Vagina (tissue), 2 donors: ENCODE measurements around the gene PSEN2. TPM values are rescaled to one million over a fixed set of nuclear protein-coding genes. Genes with fewer than 3 reads are reported as not detected.
A peak's percentile ranks its signal among the peaks of the same experiment; 100 is the strongest.

ENCODE experiments used
- DNase-seq, 2 donors: peaks; one replicate each; pipeline ENCODE4 v3.0.0-alpha.2; 2017; ENCODE audit errors: extremely low spot score in 2 of 2
- H3K27ac ChIP-seq: fragments of 200-600 bp; sonication (generic); one replicate; pipeline ENCODE4 v1.5.1; 2019
- H3K27me3 ChIP-seq: fragments of 200-600 bp; sonication (generic); one replicate; pipeline ENCODE4 v1.5.1; 2019
- H3K36me3 ChIP-seq, 2 donors: fragments of 200-600 bp; sonication (generic); one replicate each; pipeline ENCODE4 v1.5.1; 2017 to 2019
- H3K4me1 ChIP-seq: fragments of 200-600 bp; sonication (generic); one replicate; pipeline ENCODE4 v1.5.1; 2019
- H3K4me3 ChIP-seq, 2 donors: fragments of 200-600 bp; sonication (generic); 1 replicate in 1 of 2; 2 replicates in 1 of 2; pipeline ENCODE4 v1.5.1; 2016 to 2019
- H3K9me3 ChIP-seq: fragments of 200-600 bp; sonication (generic); one replicate; pipeline ENCODE4 v1.5.1; 2019
- POLR2A ChIP-seq, 2 donors: fragments of 450-650 bp; IDR thresholded peaks; one replicate each; pipeline ENCODE4 v1.6.1; 2017; ENCODE audit warnings: antibody characterized with exemption in 2 of 2, mild to moderate bottlenecking in 2 of 2, moderate library complexity in 2 of 2
- POLR2AphosphoS5 ChIP-seq, 2 donors: sonication (generic); formaldehyde crosslinking; IDR thresholded peaks; one replicate each; pipeline ENCODE4 v1.9.0; 2017; ENCODE audit warnings: antibody characterized with exemption in 2 of 2, mild to moderate bottlenecking in 2 of 2, low read depth in 1 of 2; ENCODE audit not compliant: insufficient read depth in 1 of 2
- intact Hi-C: fragments of 100-400 bp; cut with DNase I; formaldehyde crosslinking; loops from one replicate; pipeline ENCODE4 v1.15.1; 2023
- total RNA-seq: library from RNA; depleted of rRNA; stranded (reverse); fragments of >200 nt; gene quantifications from one replicate; pipeline ENCODE4 v1.2.3, GENCODE V29; 2016
- TF ChIP-seq, protein P1 (sequence below), 3 experiments: fragments of 450-650 bp in 2 of 3; fragments of 200-600 bp in 1 of 3; sonication (generic) in 1 of 3; IDR thresholded peaks; one replicate each; pipeline ENCODE4 v1.5.1; 2017 to 2019; ENCODE audit warnings: antibody characterized with exemption in 3 of 3, mild to moderate bottlenecking in 2 of 3, moderate library complexity in 2 of 3

PSEN2 gene
- total RNA-seq, 1 donor from 2014 or later: 22.1 TPM

DNA sequence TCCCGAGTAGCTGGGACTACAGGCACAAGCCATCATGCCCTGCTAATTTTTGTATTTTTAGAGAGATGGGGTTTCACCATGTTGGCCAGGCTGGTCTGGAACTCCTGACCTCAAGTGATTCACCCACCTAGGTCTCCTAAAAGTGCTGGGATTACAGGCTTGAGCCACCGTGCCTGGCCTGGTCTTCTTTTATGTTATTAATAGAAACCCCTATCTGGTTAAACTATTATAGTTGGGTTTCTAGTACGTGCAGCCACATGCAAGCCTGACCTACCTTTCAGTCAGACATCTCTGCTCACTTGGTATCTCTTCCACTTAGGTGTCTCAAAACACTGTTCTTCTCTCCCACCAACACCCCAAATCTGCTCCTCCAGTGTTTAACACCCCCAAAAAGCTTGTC lies 34.4 kb downstream of the PSEN2 start:
- H3K27ac ChIP-seq: no peak overlapping the region
- no peaks in the 10 kb centered on the region for H3K9me3 ChIP-seq
- no peak for TF ChIP-seq POLR2A (IDR thresholded peaks at IDR 0.05)
- TF ChIP-seq, protein P1, sequence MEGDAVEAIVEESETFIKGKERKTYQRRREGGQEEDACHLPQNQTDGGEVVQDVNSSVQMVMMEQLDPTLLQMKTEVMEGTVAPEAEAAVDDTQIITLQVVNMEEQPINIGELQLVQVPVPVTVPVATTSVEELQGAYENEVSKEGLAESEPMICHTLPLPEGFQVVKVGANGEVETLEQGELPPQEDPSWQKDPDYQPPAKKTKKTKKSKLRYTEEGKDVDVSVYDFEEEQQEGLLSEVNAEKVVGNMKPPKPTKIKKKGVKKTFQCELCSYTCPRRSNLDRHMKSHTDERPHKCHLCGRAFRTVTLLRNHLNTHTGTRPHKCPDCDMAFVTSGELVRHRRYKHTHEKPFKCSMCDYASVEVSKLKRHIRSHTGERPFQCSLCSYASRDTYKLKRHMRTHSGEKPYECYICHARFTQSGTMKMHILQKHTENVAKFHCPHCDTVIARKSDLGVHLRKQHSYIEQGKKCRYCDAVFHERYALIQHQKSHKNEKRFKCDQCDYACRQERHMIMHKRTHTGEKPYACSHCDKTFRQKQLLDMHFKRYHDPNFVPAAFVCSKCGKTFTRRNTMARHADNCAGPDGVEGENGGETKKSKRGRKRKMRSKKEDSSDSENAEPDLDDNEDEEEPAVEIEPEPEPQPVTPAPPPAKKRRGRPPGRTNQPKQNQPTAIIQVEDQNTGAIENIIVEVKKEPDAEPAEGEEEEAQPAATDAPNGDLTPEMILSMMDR (IDR thresholded peaks at IDR 0.05): no peak
- no peak for TF ChIP-seq POLR2AphosphoS5 (IDR thresholded peaks at IDR 0.05; ENCODE audit: insufficient read depth in 1 of 2, low read depth in 1 of 2)
- intact Hi-C loops: no loop called here
- H3K4me1 ChIP-seq: peaks cover 7% of the 10 kb centered on the region
- no peak for DNase-seq
- peaks cover 0 to 4% of the 10 kb centered on the region in 2 donors for H3K36me3 ChIP-seq
- H3K27me3 ChIP-seq: no peaks in the 10 kb centered on the region
- H3K4me3 ChIP-seq: no peak overlapping the region

DNA sequence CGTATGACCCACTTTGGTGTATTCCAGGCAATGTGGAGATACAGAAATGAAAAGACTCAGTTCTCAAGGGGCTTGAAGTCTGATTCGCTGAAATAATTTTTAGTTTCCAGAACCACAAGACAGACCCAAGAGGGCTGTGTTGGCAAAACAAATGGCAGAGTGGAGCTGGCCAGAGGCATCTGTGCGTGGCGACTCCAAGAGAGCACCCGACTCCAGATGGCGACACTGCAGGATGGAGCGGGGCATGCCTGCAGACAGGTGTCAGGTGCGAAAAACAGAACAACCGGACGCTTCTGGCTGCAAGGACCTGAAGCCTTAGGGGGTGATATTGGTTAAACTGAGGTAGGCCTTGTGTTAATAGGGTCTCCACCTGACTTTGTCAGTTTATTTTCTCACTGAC lies 38.0 kb downstream of the PSEN2 start:
- peaks cover 6% of the 10 kb centered on the region for H3K4me1 ChIP-seq
- TF ChIP-seq, protein P1 (IDR thresholded peaks at IDR 0.05): no peak
- no peak for DNase-seq
- H3K4me3 ChIP-seq: no peak overlapping the region
- no peaks in the 10 kb centered on the region for H3K27me3 ChIP-seq
- intact Hi-C loops: no loop called here
- no peaks in the 10 kb centered on the region for H3K36me3 ChIP-seq
- no peak overlapping the region for H3K27ac ChIP-seq
- no peaks in the 10 kb centered on the region for H3K9me3 ChIP-seq

GRCh38 chr1:226908913-226909312 lies 38.5 kb downstream of the PSEN2 start:
- intact Hi-C loops: no loop called here
- Histone ChIP-seq H3K36me3 (no peaks in the 10 kb centered on the region), H3K4me3 (no peak overlapping the region), H3K4me1 (peaks cover under 1% of the 10 kb centered on the region), H3K27me3 (no peaks in the 10 kb centered on the region), H3K27ac (no peak overlapping the region), H3K9me3 (no peaks in the 10 kb centered on the region)
- no peak for DNase-seq
- TF ChIP-seq POLR2AphosphoS5 (IDR thresholded peaks at IDR 0.05; ENCODE audit: insufficient read depth in 1 of 2, low read depth in 1 of 2) (no peak), POLR2A (IDR thresholded peaks at IDR 0.05) (no peak)
- TF ChIP-seq, protein P1 (IDR thresholded peaks at IDR 0.05): no peak

DNA sequence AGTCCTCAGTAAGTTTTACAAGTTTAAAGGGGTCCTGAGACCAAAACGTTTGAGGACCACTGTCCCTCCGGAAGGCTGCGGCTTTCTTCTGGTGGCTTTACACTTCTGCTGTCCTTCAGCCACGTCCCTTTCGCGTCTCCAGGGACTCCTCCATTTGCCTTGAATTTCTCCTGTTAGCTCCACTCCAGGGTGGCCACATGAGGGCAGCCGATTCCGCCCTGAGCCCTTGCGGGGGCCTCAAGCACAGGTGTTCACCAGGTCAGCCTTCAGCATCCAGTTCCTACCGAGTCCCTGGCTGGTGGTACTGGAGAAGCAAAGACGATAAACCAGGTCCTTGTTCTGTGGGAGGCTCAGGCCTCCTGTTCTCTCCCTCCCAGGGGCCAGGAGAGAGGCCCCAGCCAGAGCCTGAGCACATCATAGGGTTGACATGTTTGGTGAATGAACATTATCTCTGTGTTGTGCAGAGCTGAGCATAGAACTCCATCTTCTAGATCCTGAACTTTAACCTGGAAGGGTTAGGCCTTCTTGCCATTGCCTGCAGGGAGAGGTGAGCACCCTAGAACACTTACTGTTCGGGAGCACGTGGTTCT lies 42.3 kb downstream of the PSEN2 start:
- Histone ChIP-seq H3K27ac (no peak overlapping the region), H3K4me1 (no peaks in the 10 kb centered on the region), H3K36me3 (no peaks in the 10 kb centered on the region), H3K4me3 (no peak overlapping the region), H3K9me3 (no peaks in the 10 kb centered on the region), H3K27me3 (no peaks in the 10 kb centered on the region)
- no peak for TF ChIP-seq POLR2AphosphoS5 (IDR thresholded peaks at IDR 0.05; ENCODE audit: insufficient read depth in 1 of 2, low read depth in 1 of 2)
- no peak for TF ChIP-seq POLR2A (IDR thresholded peaks at IDR 0.05)
- TF ChIP-seq, protein P1 (IDR thresholded peaks at IDR 0.05): peak in 2 of 3 experiments; percentile 17 to 26
- intact Hi-C loops: no loop called here
- DNase-seq: peak in 1 of 2 donors; percentile 69

GRCh38 chr1:226915672-226915995 lies 45.2 kb downstream of the PSEN2 start:
- H3K9me3 ChIP-seq: no peaks in the 10 kb centered on the region
- intact Hi-C loops: no loop called here

More at GRCh38 chr1:226915672-226915995, 45.2 kb downstream of the PSEN2 start:
- H3K4me1 ChIP-seq: no peaks in the 10 kb centered on the region
- no peak overlapping the region for H3K27ac ChIP-seq
- DNase-seq: peak in 1 of 2 donors; percentile 13
- no peaks in the 10 kb centered on the region for H3K27me3 ChIP-seq
- H3K4me3 ChIP-seq: no peak overlapping the region
- no peaks in the 10 kb centered on the region for H3K36me3 ChIP-seq
- TF ChIP-seq, protein P1 (IDR thresholded peaks at IDR 0.05): no peak
- TF ChIP-seq POLR2AphosphoS5 (IDR thresholded peaks at IDR 0.05; ENCODE audit: insufficient read depth in 1 of 2, low read depth in 1 of 2) (no peak), POLR2A (IDR thresholded peaks at IDR 0.05) (no peak)
